GM12878 (cell line): Measurements from ENCODE around the gene PRCC.

Experiments
- FOXK2 ChIP-seq: fragments of 450-650 bp; IDR thresholded peaks from 2 replicates; pipeline ENCODE4 v1.6.1; 2017; ENCODE audit warnings: mild to moderate bottlenecking, moderate library complexity
- SIN3A ChIP-seq: IDR thresholded peaks from 2 replicates; pipeline ENCODE4 v1.6.1; 2012; ENCODE audit warnings: low read depth, low read length, improper control_type of control experiment

- TF ChIP-seq FOXK2 (no peak), SIN3A (no peak)
These were observed 37.4 kb downstream of the PRCC start for GRCh38 chr1:156804572-156805243.
